H1 (cell line): ENCODE results near the gene FADS2. TPM values are rescaled to one million over a fixed set of nuclear protein-coding genes. Genes with fewer than 3 reads are reported as not detected.

Experiments used
- CHD2 ChIP-seq: IDR thresholded peaks from 2 replicates; pipeline ENCODE4 v1.6.1; 2012; ENCODE audit warnings: low read length, improper control_type of control experiment
- GABPA ChIP-seq: IDR thresholded peaks from 2 replicates; pipeline ENCODE4 v1.6.1; 2011; ENCODE audit warnings: mild to moderate bottlenecking, low read length, moderate library complexity, borderline replicate concordance; ENCODE audit not compliant: insufficient read depth
- MAX ChIP-seq: IDR thresholded peaks from 2 replicates; pipeline ENCODE4 v1.6.1; 2012; ENCODE audit warnings: inconsistent platforms
- NRF1 ChIP-seq: IDR thresholded peaks from 2 replicates; pipeline ENCODE4 v1.6.1; 2011; ENCODE audit warnings: mild to moderate bottlenecking, low read depth, low read length, improper control_type of control experiment
- TAF1 ChIP-seq: IDR thresholded peaks from 2 replicates; pipeline ENCODE4 v1.6.1; 2011; ENCODE audit warnings: mild to moderate bottlenecking, low read depth, low read length
- ZNF274 ChIP-seq: IDR thresholded peaks from 2 replicates; pipeline ENCODE4 v1.7.0; 2012; ENCODE audit warnings: low read length, borderline replicate concordance; ENCODE audit errors: extremely low read depth
- polyA plus RNA-seq, 7 experiments: library from polyadenylated mRNA; depleted of rRNA in 3 of 7; stranded (reverse) in 5 of 7; unstranded in 2 of 7; fragments of >200 nt in 5 of 7; fragments of 200-250 nt in 2 of 7; gene quantifications; 1 replicate in 5 of 7; 2 replicates in 1 of 7; 4 replicates in 1 of 7; pipeline versions ENCODE4 v1.2.1 to v1.2.3, GENCODE V29; 2011 to 2013; ENCODE audit warnings: missing spikeins in 2 of 7, mixed read lengths in 2 of 7
- total RNA-seq: library from RNA; stranded (reverse); fragmentation: NEBNext Ultra II Directional; extraction: Animal tissue kit (Norgen Biotek cat#: 25700); gene quantifications from 2 replicates; pipeline ENCODE4 v1.2.1, GENCODE V29; 2021

Gene FADS2
- total and polyA plus RNA-seq, 2 of the 8 experiments (the other 6 are each of a cell fraction or from before 2014, with no cell fraction given), result 499 to 701 TPM

GRCh38 chr11:61802605-61803004, 25.5 kb upstream of the FADS2 start (continued):
- TF ChIP-seq GABPA (no peak), CHD2 (no peak), ZNF274 (no peak), NRF1 (no peak), MAX (no peak), TAF1 (no peak)
